ENCODE results near the gene RCAN2. TPM values are rescaled to one million over a fixed set of nuclear protein-coding genes. Genes with fewer than 3 reads are reported as not detected.

Gene RCAN2
- total RNA-seq, 1 donor from 2014 or later: 5.8 TPM

- DNase-seq (ENCODE audit: low spot score): no peak
- no peaks in the 10 kb centered on the region for H3K9me3 Mint-ChIP-seq
- H3K27ac Mint-ChIP-seq: no peak overlapping the region
- H3K4me3 ChIP-seq: no peak overlapping the region
- no peak overlapping the region for H3K4me3 Mint-ChIP-seq
- H3K4me1 ChIP-seq: no peaks in the 10 kb centered on the region
- no peak overlapping the region for H3K4me2 ChIP-seq
- no peaks in the 10 kb centered on the region for H3K79me2 ChIP-seq (ENCODE audit: low read depth)
- no peak for TF ChIP-seq EZH2phosphoT487 (IDR thresholded peaks at IDR 0.05)
- TF ChIP-seq EZH2 (IDR thresholded peaks at IDR 0.05): no peak
- TF ChIP-seq CTCF (IDR thresholded peaks at IDR 0.05): no peak
- no peaks in the 10 kb centered on the region for H3K27me3 ChIP-seq
- no peak overlapping the region for H3K9ac ChIP-seq
- H2AFZ ChIP-seq (replicated peaks): no peak overlapping the region
- no peaks in the 10 kb centered on the region for H3K9me3 ChIP-seq (ENCODE audit: low read depth)
- H4K20me1 ChIP-seq (ENCODE audit: low read depth): no peaks in the 10 kb centered on the region
- no peaks in the 10 kb centered on the region for H3K36me3 Mint-ChIP-seq
- H3F3A ChIP-seq (ENCODE audit: low read depth): no peaks in the 10 kb centered on the region
- no peaks in the 10 kb centered on the region for H3K36me3 ChIP-seq
- no peaks in the 10 kb centered on the region for H3K4me1 Mint-ChIP-seq
- no peaks in the 10 kb centered on the region for H3K27me3 Mint-ChIP-seq (ENCODE audit: insufficient read depth, low read depth)
- no peak overlapping the region for H3K27ac ChIP-seq
Measured at GRCh38 chr6:46251583-46252339, 239.5 kb downstream of the RCAN2 start.

- Mint-ChIP-seq H3K4me1 (no peaks in the 10 kb centered on the region), H3K27me3 (ENCODE audit: insufficient read depth, low read depth) (peaks cover 3% of the 10 kb centered on the region), H3K27ac (no peak overlapping the region), H3K4me3 (no peak overlapping the region), H3K9me3 (no peaks in the 10 kb centered on the region), H3K36me3 (no peaks in the 10 kb centered on the region)
- no peaks in the 10 kb centered on the region for H3K27me3 ChIP-seq
- no peaks in the 10 kb centered on the region for H3F3A ChIP-seq (ENCODE audit: low read depth)
- no peaks in the 10 kb centered on the region for H3K36me3 ChIP-seq
- no peaks in the 10 kb centered on the region for H3K79me2 ChIP-seq (ENCODE audit: low read depth)
- H3K4me1 ChIP-seq: no peaks in the 10 kb centered on the region
- H4K20me1 ChIP-seq (ENCODE audit: low read depth): no peaks in the 10 kb centered on the region
- no peaks in the 10 kb centered on the region for H3K9me3 ChIP-seq (ENCODE audit: low read depth)
- no peak for TF ChIP-seq EZH2phosphoT487 (IDR thresholded peaks at IDR 0.05)
- no peak for TF ChIP-seq CTCF (IDR thresholded peaks at IDR 0.05)
- TF ChIP-seq EZH2 (IDR thresholded peaks at IDR 0.05): no peak
- DNase-seq (ENCODE audit: low spot score): no peak
- H3K9ac ChIP-seq: no peak overlapping the region
- no peak overlapping the region for H2AFZ ChIP-seq (replicated peaks)
- no peak overlapping the region for H3K4me2 ChIP-seq
- no peak overlapping the region for H3K27ac ChIP-seq
- H3K4me3 ChIP-seq: no peak overlapping the region
Measured at GRCh38 chr6:46248143-46248542, 243.1 kb downstream of the RCAN2 start.

GRCh38 chr6:46246727-46247126 is 244.5 kb downstream of the RCAN2 start:
- H3K9me3 Mint-ChIP-seq: no peaks in the 10 kb centered on the region
- no peak overlapping the region for H3K4me3 Mint-ChIP-seq
- Histone ChIP-seq H4K20me1 (ENCODE audit: low read depth) (no peaks in the 10 kb centered on the region), H3K4me3 (no peak overlapping the region), H2AFZ (replicated peaks) (no peak overlapping the region), H3F3A (ENCODE audit: low read depth) (no peaks in the 10 kb centered on the region), H3K9me3 (ENCODE audit: low read depth) (no peaks in the 10 kb centered on the region), H3K4me2 (no peak overlapping the region), H3K4me1 (no peaks in the 10 kb centered on the region), H3K9ac (no peak overlapping the region), H3K79me2 (ENCODE audit: low read depth) (no peaks in the 10 kb centered on the region), H3K27ac (no peak overlapping the region), H3K36me3 (no peaks in the 10 kb centered on the region), H3K27me3 (no peaks in the 10 kb centered on the region)
- no peaks in the 10 kb centered on the region for H3K36me3 Mint-ChIP-seq
- no peaks in the 10 kb centered on the region for H3K4me1 Mint-ChIP-seq
- no peak for DNase-seq (ENCODE audit: low spot score)
- no peak overlapping the region for H3K27ac Mint-ChIP-seq
- no peak for TF ChIP-seq CTCF (IDR thresholded peaks at IDR 0.05)
- TF ChIP-seq EZH2phosphoT487 (IDR thresholded peaks at IDR 0.05): no peak
- TF ChIP-seq EZH2 (IDR thresholded peaks at IDR 0.05): no peak
- H3K27me3 Mint-ChIP-seq (ENCODE audit: insufficient read depth, low read depth): peaks cover 5% of the 10 kb centered on the region
